ENCODE results near the gene ST3GAL4.

ST3GAL4 gene

DNA sequence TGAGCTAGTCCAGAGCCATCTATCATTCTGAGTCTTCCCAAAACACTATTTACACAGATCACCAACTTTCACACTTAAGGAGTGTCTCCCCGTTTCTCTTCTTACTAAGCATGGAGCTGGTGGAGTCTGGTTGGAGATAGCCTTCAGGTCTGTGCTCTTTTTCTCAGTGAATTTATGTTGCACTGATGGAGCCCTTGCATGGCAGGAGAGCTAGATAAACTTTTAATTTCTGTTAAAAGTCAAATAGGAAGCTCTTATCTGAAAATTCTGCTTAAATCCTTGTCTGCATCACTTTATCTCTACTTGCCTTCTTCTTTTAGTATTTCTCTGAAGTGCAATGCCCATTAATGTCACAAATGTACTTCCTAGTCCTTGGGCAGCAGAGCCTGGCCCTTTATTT lies 63.4 kb downstream of the ST3GAL4 start:
- no peak for TF ChIP-seq CTCF (IDR thresholded peaks at IDR 0.05; ENCODE audit: low read depth, low read length)
- peaks cover 4% of the 10 kb centered on the region; the same call in 1 of the 2 replicates for H3K4me1 ChIP-seq
- no peak for DNase-seq

DNA sequence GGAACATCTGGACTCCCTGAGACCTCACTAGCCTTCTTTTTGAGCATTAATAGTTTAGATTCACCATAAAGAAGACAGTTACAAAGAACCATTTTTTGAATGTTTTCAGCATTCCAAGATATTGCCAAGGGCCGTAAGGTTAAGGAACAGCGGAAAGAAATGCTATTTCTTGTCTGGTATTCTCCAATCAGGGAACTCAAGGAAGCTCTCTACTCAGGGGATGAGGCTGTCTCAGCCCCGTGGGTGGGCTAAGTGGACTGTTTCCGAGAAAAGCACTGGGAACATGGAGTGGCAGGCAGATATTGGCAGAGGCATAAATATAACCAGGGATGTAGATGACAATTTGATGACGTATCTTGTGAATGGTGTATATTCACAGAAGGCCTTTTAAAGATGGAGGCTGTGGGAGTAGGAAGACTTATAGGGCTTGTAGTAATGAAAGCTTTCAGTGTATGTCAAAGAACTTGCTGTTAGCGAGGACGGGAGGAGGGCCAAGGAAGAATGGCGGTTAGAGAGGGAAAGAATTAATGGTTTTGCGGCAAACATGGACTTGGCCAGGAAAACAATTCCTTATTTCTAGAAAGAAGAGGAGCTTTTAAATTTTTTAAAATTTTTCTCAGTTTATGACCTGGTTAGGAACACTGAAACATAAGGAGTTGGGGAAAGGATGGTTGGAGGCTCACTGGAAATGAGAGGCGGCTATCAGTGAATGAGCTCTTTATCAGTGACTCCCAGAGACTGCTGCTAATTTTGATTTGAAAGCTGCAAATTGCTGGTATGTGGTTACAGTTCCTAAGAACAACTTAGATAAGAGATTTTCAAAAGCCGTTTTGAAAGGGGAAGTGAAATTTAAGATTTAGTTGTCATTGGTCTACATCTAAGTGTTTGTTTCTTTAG lies 64.6 kb downstream of the ST3GAL4 start:
- Histone ChIP-seq H3K4me3 (ENCODE audit: low read depth, low read length) (no peak overlapping the region), H3K9me3 (no peaks in the 10 kb centered on the region), H3K27me3 (no peaks in the 10 kb centered on the region), H3K36me3 (no peaks in the 10 kb centered on the region; the same call in 1 of the 2 replicates), H3K4me1 (peaks cover 4% of the 10 kb centered on the region; the same call in 1 of the 2 replicates)
- no peak for DNase-seq
- no peak for TF ChIP-seq CTCF (IDR thresholded peaks at IDR 0.05; ENCODE audit: low read depth, low read length)

More for the DNA sequence above, 63.4 kb downstream of the ST3GAL4 start:
- no peaks in the 10 kb centered on the region for H3K27me3 ChIP-seq
- H3K4me3 ChIP-seq (ENCODE audit: low read depth, low read length) = no peak overlapping the region
- peaks cover under 1% of the 10 kb centered on the region; the same call in 1 of the 2 replicates for H3K36me3 ChIP-seq
- H3K9me3 ChIP-seq = no peaks in the 10 kb centered on the region

- no peak overlapping the region for H3K4me3 ChIP-seq (ENCODE audit: low read depth, low read length)
- DNase-seq = no peak
- H3K36me3 ChIP-seq = no peaks in the 10 kb centered on the region
- H3K9me3 ChIP-seq = no peaks in the 10 kb centered on the region
- H3K4me1 ChIP-seq = peaks cover 4% of the 10 kb centered on the region; the same call in 1 of the 2 replicates
- no peaks in the 10 kb centered on the region for H3K27me3 ChIP-seq
- no peak for TF ChIP-seq CTCF (IDR thresholded peaks at IDR 0.05; ENCODE audit: low read depth, low read length)
Observed at GRCh38 chr11:126420698-126421256, 65.3 kb downstream of the ST3GAL4 start.

- Histone ChIP-seq H3K4me3 (ENCODE audit: low read depth, low read length) (no peak overlapping the region), H3K36me3 (no peaks in the 10 kb centered on the region), H3K9me3 (no peaks in the 10 kb centered on the region), H3K4me1 (peaks cover under 1% of the 10 kb centered on the region; the same call in 1 of the 2 replicates), H3K27me3 (no peaks in the 10 kb centered on the region)
- TF ChIP-seq CTCF (IDR thresholded peaks at IDR 0.05; ENCODE audit: low read depth, low read length) = no peak
- no peak for DNase-seq
Observed at GRCh38 chr11:126421271-126421671, 65.8 kb downstream of the ST3GAL4 start.

GRCh38 chr11:126422446-126422845 lies 67.0 kb downstream of the ST3GAL4 start:
- Histone ChIP-seq H3K27me3 (no peaks in the 10 kb centered on the region), H3K9me3 (no peaks in the 10 kb centered on the region), H3K4me3 (ENCODE audit: low read depth, low read length) (no peak overlapping the region), H3K36me3 (no peaks in the 10 kb centered on the region), H3K4me1 (no peaks in the 10 kb centered on the region)
- no peak for DNase-seq
- no peak for TF ChIP-seq CTCF (IDR thresholded peaks at IDR 0.05; ENCODE audit: low read depth, low read length)

- Histone ChIP-seq H3K36me3 (no peaks in the 10 kb centered on the region), H3K4me3 (ENCODE audit: low read depth, low read length) (no peak overlapping the region), H3K27me3 (no peaks in the 10 kb centered on the region), H3K4me1 (no peaks in the 10 kb centered on the region), H3K9me3 (no peaks in the 10 kb centered on the region)
- DNase-seq = no peak
- TF ChIP-seq CTCF (IDR thresholded peaks at IDR 0.05; ENCODE audit: low read depth, low read length) = no peak
Observed at GRCh38 chr11:126423154-126423553, 67.7 kb downstream of the ST3GAL4 start.

Data from BE2C (cell line).